Mesenchymal stem cell (in vitro differentiated cells and primary cell): ENCODE measurements around the gene FGF3.
A peak's percentile ranks its signal among the peaks of the same experiment; 100 is the strongest.

ENCODE experiments used
- DNase-seq: peaks from one replicate; pipeline ENCODE4 v3.0.0-alpha.2; 2013
- H2AFZ ChIP-seq: one replicate; pipeline ENCODE4 v1.6.1; 2013; ENCODE audit warnings: low read depth, mild to moderate bottlenecking, control low read depth, inconsistent platforms, low read length, moderate library complexity
- H2AK5ac ChIP-seq: 2 replicates; pipeline ENCODE4 v1.6.1; 2013; ENCODE audit warnings: low read length, moderate library complexity, mild to moderate bottlenecking, inconsistent platforms; ENCODE audit not compliant: severe bottlenecking
- H2BK120ac ChIP-seq: one replicate; pipeline ENCODE4 v1.6.1; 2013; ENCODE audit warnings: low read depth, mild to moderate bottlenecking, inconsistent platforms, low read length, moderate library complexity
- H2BK12ac ChIP-seq, 2 experiments: one replicate each; pipeline ENCODE4 v1.6.1; 2013; ENCODE audit warnings: inconsistent platforms in 2 of 2, low read length in 2 of 2, mild to moderate bottlenecking in 2 of 2, moderate library complexity in 2 of 2, control low read depth in 1 of 2
- H2BK15ac ChIP-seq: one replicate; pipeline ENCODE4 v1.6.1; 2013; ENCODE audit warnings: mild to moderate bottlenecking, low read depth, inconsistent platforms; ENCODE audit not compliant: poor library complexity, severe bottlenecking
- H2BK5ac ChIP-seq: 2 replicates; pipeline ENCODE4 v1.6.1; 2013; ENCODE audit warnings: low read depth, mild to moderate bottlenecking, low read length, control low read depth, inconsistent platforms; ENCODE audit not compliant: poor library complexity, severe bottlenecking
- H3K14ac ChIP-seq, 2 experiments: one replicate each; pipeline ENCODE4 v1.6.1; 2013; ENCODE audit warnings: inconsistent platforms in 2 of 2, low read length in 2 of 2, control low read depth in 1 of 2, mild to moderate bottlenecking in 1 of 2, moderate library complexity in 1 of 2
- H3K18ac ChIP-seq, 2 experiments: one replicate each; pipeline ENCODE4 v1.6.1; 2013; ENCODE audit warnings: inconsistent platforms in 2 of 2, low read length in 2 of 2, control low read depth in 1 of 2, low read depth in 1 of 2, mild to moderate bottlenecking in 1 of 2
- H3K23ac ChIP-seq, 2 experiments: one replicate each; pipeline ENCODE4 v1.6.1; 2013; ENCODE audit warnings: inconsistent platforms in 2 of 2, low read length in 2 of 2, mild to moderate bottlenecking in 2 of 2, moderate library complexity in 2 of 2, control low read depth in 1 of 2
- H3K27ac ChIP-seq: 2 replicates; pipeline ENCODE4 v1.5.1; 2013; ENCODE audit warnings: mild to moderate bottlenecking, moderate library complexity, low read length, control low read depth, inconsistent platforms; ENCODE audit not compliant: poor library complexity, severe bottlenecking
- H3K27me3 ChIP-seq, 2 experiments: 2 replicates each; pipeline versions ENCODE4 v1.6.1 to v1.7.0; 2013; ENCODE audit warnings: low read length in 2 of 2, mild to moderate bottlenecking in 2 of 2, moderate library complexity in 2 of 2, control low read depth in 1 of 2, inconsistent platforms in 1 of 2; ENCODE audit not compliant: control insufficient read depth in 1 of 2, insufficient read depth in 1 of 2
- H3K36me3 ChIP-seq, 2 experiments: 2 replicates each; pipeline versions ENCODE4 v1.6.1 to v1.7.0; 2013; ENCODE audit warnings: low read length in 2 of 2, control low read depth in 1 of 2, inconsistent platforms in 1 of 2, low read depth in 1 of 2, mild to moderate bottlenecking in 1 of 2; ENCODE audit not compliant: insufficient read depth in 2 of 2, control insufficient read depth in 1 of 2
- H3K4ac ChIP-seq, 2 experiments: one replicate each; pipeline ENCODE4 v1.6.1; 2013; ENCODE audit warnings: inconsistent platforms in 2 of 2, low read length in 2 of 2, mild to moderate bottlenecking in 2 of 2, moderate library complexity in 2 of 2, control low read depth in 1 of 2, low read depth in 1 of 2
- H3K4me1 ChIP-seq: 2 replicates; pipeline ENCODE4 v1.6.1; 2013; ENCODE audit warnings: low read depth, low read length, control low read depth; ENCODE audit not compliant: control insufficient read depth, insufficient read depth
- H3K4me2 ChIP-seq: 2 replicates; pipeline ENCODE4 v1.6.1; 2013; ENCODE audit warnings: low read length, mild to moderate bottlenecking, inconsistent platforms; ENCODE audit not compliant: poor library complexity, severe bottlenecking
- H3K4me3 ChIP-seq, 2 experiments: 2 replicates each; pipeline versions ENCODE4 v1.5.1 to v1.7.0; 2013; ENCODE audit warnings: low read length in 2 of 2, mild to moderate bottlenecking in 2 of 2, control low read depth in 1 of 2, low read depth in 1 of 2; ENCODE audit not compliant: insufficient read depth in 1 of 2
- H3K79me1 ChIP-seq: replicated peaks from 2 replicates; pipeline ENCODE4 v1.6.1; 2013; ENCODE audit warnings: mild to moderate bottlenecking, control low read depth, low read length, inconsistent platforms; ENCODE audit not compliant: poor library complexity, severe bottlenecking
- H3K9ac ChIP-seq: 2 replicates; pipeline ENCODE4 v1.7.0; 2013; ENCODE audit warnings: mild to moderate bottlenecking, low read length, moderate library complexity
- H3K9me3 ChIP-seq: 2 replicates; pipeline ENCODE4 v1.7.0; 2013; ENCODE audit warnings: mild to moderate bottlenecking, low read length; ENCODE audit not compliant: control insufficient read depth
- H4K8ac ChIP-seq: one replicate; pipeline ENCODE4 v1.6.1; 2013; ENCODE audit warnings: inconsistent platforms, mild to moderate bottlenecking, low read length, moderate library complexity
- H4K91ac ChIP-seq: one replicate; pipeline ENCODE4 v1.6.1; 2013; ENCODE audit warnings: mild to moderate bottlenecking, low read length, inconsistent platforms
- WGBS: methylation state at CpG from one replicate; pipeline ENCODE4 v1.1.7; 2013; ENCODE audit warnings: mixed read lengths; 5-methylcytosine and 5-hydroxymethylcytosine counted together

Gene FGF3

GRCh38 chr11:69854713-69855112 is 35.5 kb upstream of the FGF3 start:
- H3K9me3 ChIP-seq = peaks cover 26% of the 10 kb centered on the region

GRCh38 chr11:69852056-69852455 is 32.8 kb upstream of the FGF3 start:
- Histone ChIP-seq H3K14ac (no peak overlapping the region), H3K4ac (no peak overlapping the region), H3K23ac (no peak overlapping the region), H2BK5ac (no peak overlapping the region), H2BK15ac (no peak overlapping the region), H3K4me2 (no peak overlapping the region), H3K79me1 (no peaks in the 10 kb centered on the region), H3K9me3 (peaks cover 31% of the 10 kb centered on the region), H2AFZ (no peak overlapping the region), H3K27me3 (peaks cover 28 to 33% of the 10 kb centered on the region in 2 experiments), H4K8ac (no peak overlapping the region), H3K9ac (no peak overlapping the region), H3K4me3 (no peak overlapping the region), H2BK12ac (no peak overlapping the region), H2BK120ac (no peak overlapping the region), H3K36me3 (no peaks in the 10 kb centered on the region), H3K27ac (no peak overlapping the region), H2AK5ac (no peak overlapping the region), H3K4me1 (no peaks in the 10 kb centered on the region), H3K18ac (no peak overlapping the region), H4K91ac (peak overlapping the region; percentile 15)
- DNase-seq = no peak
- WGBS = 62% methylated on average over 2 of the region's 2 CpGs

More at GRCh38 chr11:69854713-69855112, 35.5 kb upstream of the FGF3 start:
- Histone ChIP-seq H3K79me1 (no peaks in the 10 kb centered on the region), H2BK15ac (no peak overlapping the region), H4K8ac (no peak overlapping the region), H3K14ac (no peak overlapping the region), H2BK120ac (no peak overlapping the region), H3K4me2 (no peak overlapping the region), H2BK12ac (no peak overlapping the region), H3K4me3 (no peak overlapping the region), H4K91ac (no peak overlapping the region), H3K4me1 (no peaks in the 10 kb centered on the region), H2BK5ac (no peak overlapping the region), H3K27me3 (peaks cover 25 to 39% of the 10 kb centered on the region in 2 experiments), H3K9ac (no peak overlapping the region), H3K36me3 (no peaks in the 10 kb centered on the region), H2AK5ac (no peak overlapping the region), H3K18ac (no peak overlapping the region), H2AFZ (no peak overlapping the region), H3K23ac (no peak overlapping the region), H3K27ac (no peak overlapping the region), H3K4ac (no peak overlapping the region)
- DNase-seq = peak; percentile 35
- WGBS = 0% methylated on average over 1 of the region's 2 CpGs

- Histone ChIP-seq H3K4me2 (no peak overlapping the region), H3K9ac (no peak overlapping the region), H3K36me3 (no peaks in the 10 kb centered on the region), H3K9me3 (peaks cover 34% of the 10 kb centered on the region), H2BK12ac (no peak overlapping the region), H3K14ac (no peak overlapping the region), H3K79me1 (no peaks in the 10 kb centered on the region), H3K4me1 (no peaks in the 10 kb centered on the region), H3K27ac (no peak overlapping the region), H2AK5ac (no peak overlapping the region), H4K91ac (no peak overlapping the region), H2AFZ (no peak overlapping the region), H2BK15ac (no peak overlapping the region), H3K18ac (no peak overlapping the region), H2BK120ac (no peak overlapping the region), H3K4ac (no peak overlapping the region), H3K27me3 (peaks cover 42 to 59% of the 10 kb centered on the region in 2 experiments), H4K8ac (no peak overlapping the region), H2BK5ac (no peak overlapping the region), H3K23ac (no peak overlapping the region), H3K4me3 (no peak overlapping the region)
- peak; percentile 21 for DNase-seq
Observed at GRCh38 chr11:69848201-69848600, 29.0 kb upstream of the FGF3 start.

- Histone ChIP-seq H4K91ac (no peak overlapping the region), H2AFZ (no peak overlapping the region), H2AK5ac (no peak overlapping the region), H3K4me1 (peaks cover 6% of the 10 kb centered on the region), H3K27ac (no peak overlapping the region), H4K8ac (no peak overlapping the region), H2BK12ac (no peak overlapping the region), H3K4me3 (no peak overlapping the region), H3K27me3 (peaks cover 59 to 72% of the 10 kb centered on the region in 2 experiments), H3K9me3 (peaks cover 11% of the 10 kb centered on the region), H3K9ac (no peak overlapping the region), H3K36me3 (no peaks in the 10 kb centered on the region), H3K4me2 (no peak overlapping the region), H3K14ac (no peak overlapping the region), H2BK5ac (no peak overlapping the region), H3K79me1 (no peaks in the 10 kb centered on the region), H3K4ac (no peak overlapping the region), H3K18ac (no peak overlapping the region), H2BK120ac (no peak overlapping the region), H3K23ac (no peak overlapping the region), H2BK15ac (no peak overlapping the region)
- 88% methylated on average over 6 of the region's 6 CpGs for WGBS
- DNase-seq = no peak
Observed at GRCh38 chr11:69844396-69844795, 25.2 kb upstream of the FGF3 start.
